HCT116 (cell line): ENCODE data around the gene PAOX. TPM values are rescaled to one million over a fixed set of nuclear protein-coding genes. Genes with fewer than 3 reads are reported as not detected.
"Not testable (repeated sequence)": the region's sequence is repeated elsewhere in the genome, so short reads cannot be mapped to it uniquely, and the experiment has no call there.

Source experiments
- ATAC-seq: fragments of 200-7000 bp; cut with Tn5 transposase; 2 replicates; pipeline ENCODE4 v1.9.1; 2020; ENCODE audit warnings: mild to moderate bottlenecking, moderate library complexity
- BruUV-seq: library from RNA; stranded (reverse); fragments of 400-500 nt; replicated peaks from 2 replicates; lab custom pipeline; 2021; lab: Mats Ljungman, UMichigan
- CTCF ChIA-PET: fragments of 300-600 bp; sonication (Branson Sonifier 250); formaldehyde crosslinking; loops from one replicate; lab custom pipeline; 2021; ENCODE audit warnings: antibody characterized with exemption; lab: Charles Lee
- POLR2A ChIA-PET: fragments of 300-600, 350-600 bp; sonication (Branson Sonifier 250); formaldehyde crosslinking; loops from one replicate; lab custom pipeline; 2021; ENCODE audit warnings: antibody characterized with exemption; lab: Charles Lee
- RAD21 ChIA-PET, 2 experiments: fragments of 300-600 bp; sonication (Branson Sonifier 250); formaldehyde crosslinking; loops; one replicate each; lab custom pipeline; 2023; ENCODE audit warnings: low total read pairs in 2 of 2; ENCODE audit not compliant: uncharacterized antibody in 2 of 2, unreplicated experiment in 2 of 2, low non-redundant PET in 1 of 2; lab: Charles Lee
- DNase-seq: peaks from one replicate; pipeline ENCODE4 v3.0.0-alpha.2; 2010; ENCODE audit warnings: low read depth, low spot score
- H2AFZ ChIP-seq: fragments of 200-600 bp; shearing (Covaris generic), sonication (generic); 2 replicates; pipeline ENCODE4 v1.6.1; 2017; ENCODE audit warnings: low read depth, mixed run types, mixed read lengths, antibody characterized with exemption, low read length; ENCODE audit not compliant: poor library complexity, severe bottlenecking
- H3K27ac ChIP-seq: 2 replicates; pipeline ENCODE4 v1.5.1; 2012; ENCODE audit warnings: low read depth, low read length
- H3K27me3 ChIP-seq: fragments of 200-600 bp; sonication (generic); 2 replicates; pipeline ENCODE4 v1.6.1; 2016; ENCODE audit warnings: mixed run types, low read length, mixed read lengths; ENCODE audit not compliant: insufficient read depth
- H3K36me3 ChIP-seq, 2 experiments: fragments of 200-500 bp in 1 of 2; fragments of 200-600 bp in 1 of 2; sonication (Bioruptor generic) in 1 of 2; sonication (generic) in 1 of 2; 2 replicates each; pipeline versions ENCODE4 v1.5.1 to v1.6.1; 2014 to 2016; ENCODE audit warnings: low read length in 2 of 2, inconsistent platforms in 1 of 2, mixed read lengths in 1 of 2, mixed run types in 1 of 2; ENCODE audit not compliant: insufficient read depth in 2 of 2, control insufficient read depth in 1 of 2
- H3K4me1 ChIP-seq, 2 experiments: fragments of 200-600 bp in 1 of 2; sonication (generic) in 1 of 2; 2 replicates each; pipeline versions ENCODE4 v1.5.1 to v1.6.1; 2012 to 2017; ENCODE audit warnings: low read length in 2 of 2, inconsistent platforms in 1 of 2, mild to moderate bottlenecking in 1 of 2, mixed read lengths in 1 of 2, mixed run types in 1 of 2, moderate library complexity in 1 of 2; ENCODE audit not compliant: insufficient read depth in 2 of 2, control insufficient read depth in 1 of 2
- H3K4me2 ChIP-seq: fragments of 200-600 bp; sonication (generic); 2 replicates; pipeline ENCODE4 v1.6.1; 2017; ENCODE audit warnings: mixed run types, low read length, mixed read lengths
- H3K4me3 ChIP-seq, 2 experiments: fragments of 200-600 bp in 1 of 2; sonication (generic) in 1 of 2; replicated peaks in 1 of 2; 2 replicates each; pipeline ENCODE4 v1.5.1; 2011 to 2016; ENCODE audit warnings: low read length in 2 of 2, control low read depth in 1 of 2, low read depth in 1 of 2, mild to moderate bottlenecking in 1 of 2, mixed read lengths in 1 of 2, mixed run types in 1 of 2
- H3K79me2 ChIP-seq: fragments of 200-600 bp; sonication (generic); 2 replicates; pipeline ENCODE4 v1.6.1; 2017; ENCODE audit warnings: mild to moderate bottlenecking, mixed run types, low read length, moderate library complexity, mixed read lengths; ENCODE audit not compliant: insufficient read depth
- H3K9ac ChIP-seq: fragments of 200-600 bp; sonication (generic); 2 replicates; pipeline ENCODE4 v1.6.1; 2016; ENCODE audit warnings: low read length, mixed read lengths
- H3K9me2 ChIP-seq: fragments of 200-600 bp; sonication (generic), shearing (Covaris generic); 2 replicates; pipeline ENCODE4 v1.6.1; 2017; ENCODE audit warnings: mixed run types, mild to moderate bottlenecking, moderate library complexity; ENCODE audit not compliant: insufficient read depth
- H3K9me3 ChIP-seq, 2 experiments: fragments of 200-500 bp in 1 of 2; fragments of 200-600 bp in 1 of 2; sonication (Bioruptor generic) in 1 of 2; sonication (generic) in 1 of 2; 2 replicates each; pipeline ENCODE4 v1.6.1; 2014 to 2017; ENCODE audit warnings: low read length in 2 of 2, mixed read lengths in 2 of 2, inconsistent platforms in 1 of 2, low read depth in 1 of 2, mild to moderate bottlenecking in 1 of 2, mixed run types in 1 of 2, moderate library complexity in 1 of 2; ENCODE audit not compliant: control insufficient read depth in 1 of 2, insufficient read depth in 1 of 2
- H4K20me1 ChIP-seq: fragments of 200-600 bp; sonication (generic), shearing (Covaris generic); 2 replicates; pipeline ENCODE4 v1.6.1; 2017; ENCODE audit warnings: mixed run types, mild to moderate bottlenecking, moderate library complexity; ENCODE audit not compliant: insufficient read depth
- CBX3 ChIP-seq: IDR thresholded peaks from 2 replicates; pipeline ENCODE4 v1.6.1; 2012; ENCODE audit warnings: low read depth
- CEBPB ChIP-seq: IDR thresholded peaks from 2 replicates; pipeline ENCODE4 v1.6.1; 2012; ENCODE audit warnings: low read depth
- EGR1 ChIP-seq: IDR thresholded peaks from 2 replicates; pipeline ENCODE4 v1.6.1; 2012; ENCODE audit warnings: low read depth
- EZH2 ChIP-seq: fragments of 200-600 bp; sonication (generic); IDR thresholded peaks from 2 replicates; pipeline ENCODE4 v1.6.1; 2017; ENCODE audit warnings: antibody characterized with exemption, mixed run types
- EZH2phosphoT487 ChIP-seq: fragments of 200-600 bp; IDR thresholded peaks from 2 replicates; pipeline ENCODE4 v1.6.1; 2018; ENCODE audit warnings: antibody characterized with exemption, borderline replicate concordance
- POLR2A ChIP-seq: IDR thresholded peaks from 2 replicates; pipeline ENCODE4 v1.7.0; 2011; ENCODE audit warnings: borderline replicate concordance; ENCODE audit not compliant: insufficient read depth, insufficient read length; ENCODE audit errors: extremely low read depth
- POLR2AphosphoS5 ChIP-seq: IDR thresholded peaks from 2 replicates; pipeline ENCODE4 v1.6.1; 2011; ENCODE audit warnings: mild to moderate bottlenecking, low read depth, low read length, moderate library complexity
- RAD21 ChIP-seq: IDR thresholded peaks from 2 replicates; pipeline ENCODE4 v1.6.1; 2012; ENCODE audit warnings: low read depth, mild to moderate bottlenecking
- SP1 ChIP-seq: IDR thresholded peaks from 2 replicates; pipeline ENCODE4 v1.6.1; 2012; ENCODE audit warnings: low read depth
- YY1 ChIP-seq: IDR thresholded peaks from 2 replicates; pipeline ENCODE4 v1.6.1; 2011; ENCODE audit warnings: low read length, low read depth, moderate library complexity, mild to moderate bottlenecking; ENCODE audit not compliant: insufficient replicate concordance; ENCODE audit errors: extremely low read depth
- ZNF274 ChIP-seq: fragments of 200-500 bp; sonication (Bioruptor generic); IDR thresholded peaks from 2 replicates; pipeline ENCODE4 v1.6.1; 2014; ENCODE audit warnings: mild to moderate bottlenecking, low read depth, low read length, inconsistent platforms
- intact Hi-C: fragments of 100-400 bp; cut with micrococcal nuclease; formaldehyde crosslinking; loops from 2 replicates; pipeline ENCODE4 v1.10.0; 2022
- total RNA-seq: library from RNA; stranded (reverse); gene quantifications from one replicate; pipeline ENCODE4 v1.2.1, GENCODE V29; 2021; ENCODE audit not compliant: unreplicated experiment
- TF ChIP-seq, protein P1 (sequence below): IDR thresholded peaks from 2 replicates; pipeline ENCODE4 v1.6.1; 2012
- TF ChIP-seq, protein P2 (sequence below), 3 experiments: fragments of 200-600 bp in 1 of 3; sonication (generic) in 1 of 3; IDR thresholded peaks in 2 of 3; conservative IDR thresholded peaks in 1 of 3; 2 replicates each; pipeline ENCODE4 v1.5.1; 2012 to 2017; ENCODE audit warnings: low read depth in 2 of 3, low read length in 2 of 3, antibody characterized with exemption in 1 of 3, borderline replicate concordance in 1 of 3, control low read depth in 1 of 3, mild to moderate bottlenecking in 1 of 3, mixed read lengths in 1 of 3, mixed run types in 1 of 3, moderate library complexity in 1 of 3; ENCODE audit not compliant: insufficient read depth in 1 of 3

The PAOX gene
- total RNA-seq, 1 experiment from 2014 or later: 3.5 TPM

DNA sequence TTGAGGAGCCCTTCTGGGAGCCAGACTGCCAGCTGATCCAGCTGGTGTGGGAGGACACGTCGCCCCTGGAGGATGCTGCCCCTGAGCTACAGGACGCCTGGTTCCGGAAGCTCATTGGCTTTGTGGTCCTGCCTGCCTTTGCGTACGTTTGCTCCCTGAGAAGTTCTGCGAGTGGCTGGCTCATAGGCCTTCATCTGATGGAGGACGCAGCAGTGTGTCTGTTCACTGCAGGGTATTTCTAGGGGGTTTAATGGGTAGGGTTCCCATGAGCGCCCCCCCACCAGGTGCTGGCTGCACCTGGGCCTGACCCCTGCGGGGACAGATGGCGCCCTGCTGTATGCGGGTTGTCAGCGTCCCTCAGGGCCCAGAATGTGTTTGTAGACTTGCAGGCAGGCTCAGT lies 5.0 kb downstream of the PAOX start:
- ChIA-PET POLR2A (no interaction called here), CTCF (no interaction called here)
- Histone ChIP-seq H3K27me3 (no peaks in the 10 kb centered on the region), H4K20me1 (no peaks in the 10 kb centered on the region), H3K9me2 (no peaks in the 10 kb centered on the region), H3K36me3 (no peaks in the 10 kb centered on the region), H3K9me3 (no peaks in the 10 kb centered on the region)
- DNase-seq (no peak), ATAC-seq (no peak)
- TF ChIP-seq POLR2A (no peak), YY1 (no peak), ZNF274 (no peak), CEBPB (no peak), SP1 (no peak), POLR2AphosphoS5 (no peak), EZH2 (no peak)
- TF ChIP-seq, all 23 proteins: peak for 0
- H2AFZ ChIP-seq: no peak overlapping the region
- H3K27ac ChIP-seq: no peak overlapping the region
- H3K4me2 ChIP-seq: no peak overlapping the region
- intact Hi-C loops: no loop called here
- H3K9ac ChIP-seq: no peak overlapping the region
- RAD21 ChIA-PET: no interaction called here
- H3K79me2 ChIP-seq: no peaks in the 10 kb centered on the region
- BruUV-seq: no TSS peak
- H3K4me3 ChIP-seq: no peak overlapping the region
- no peaks in the 10 kb centered on the region for H3K4me1 ChIP-seq

DNA sequence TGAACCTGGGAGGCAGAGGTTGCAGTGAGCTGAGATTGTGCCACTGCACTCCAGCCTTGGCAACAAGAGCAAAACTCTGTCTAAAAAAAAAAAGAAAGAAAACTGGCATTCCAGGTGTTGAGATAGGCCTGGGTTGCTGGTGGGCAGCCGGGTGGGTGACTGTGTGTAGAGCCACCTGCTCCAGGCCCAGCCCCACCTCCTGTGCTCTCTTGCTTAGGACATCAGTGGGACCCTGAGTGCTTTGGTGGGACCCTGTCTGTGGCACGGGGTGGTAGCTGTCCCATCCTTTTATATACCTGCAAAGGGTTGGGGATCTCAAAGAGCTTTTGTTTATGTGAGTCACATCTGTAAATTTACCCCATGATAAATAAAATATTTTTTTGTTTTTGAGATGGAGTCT lies 6.2 kb downstream of the PAOX start:
- no TSS peak for BruUV-seq
- no peak for DNase-seq
- CTCF ChIA-PET: no interaction called here
- Histone ChIP-seq H3K4me3 (no peak overlapping the region), H2AFZ (no peak overlapping the region), H3K4me1 (peaks cover 0 to 5% of the 10 kb centered on the region in 2 experiments; a peak in 3 of 4 replicates), H4K20me1 (no peaks in the 10 kb centered on the region), H3K9me2 (no peaks in the 10 kb centered on the region), H3K79me2 (no peaks in the 10 kb centered on the region), H3K9me3 (no peaks in the 10 kb centered on the region), H3K27me3 (no peaks in the 10 kb centered on the region), H3K9ac (no peak overlapping the region), H3K27ac (no peak overlapping the region), H3K4me2 (no peak overlapping the region), H3K36me3 (no peaks in the 10 kb centered on the region)
- POLR2A ChIA-PET: no interaction called here
- no peak for TF ChIP-seq POLR2A
- no peak for TF ChIP-seq YY1
- TF ChIP-seq CBX3: no peak
- no peak for TF ChIP-seq CEBPB
- TF ChIP-seq, protein P1, sequence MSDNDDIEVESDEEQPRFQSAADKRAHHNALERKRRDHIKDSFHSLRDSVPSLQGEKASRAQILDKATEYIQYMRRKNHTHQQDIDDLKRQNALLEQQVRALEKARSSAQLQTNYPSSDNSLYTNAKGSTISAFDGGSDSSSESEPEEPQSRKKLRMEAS: no peak
- no peak for TF ChIP-seq SP1
- TF ChIP-seq ZNF274: no peak
- no peak for TF ChIP-seq RAD21
- TF ChIP-seq, protein P2, sequence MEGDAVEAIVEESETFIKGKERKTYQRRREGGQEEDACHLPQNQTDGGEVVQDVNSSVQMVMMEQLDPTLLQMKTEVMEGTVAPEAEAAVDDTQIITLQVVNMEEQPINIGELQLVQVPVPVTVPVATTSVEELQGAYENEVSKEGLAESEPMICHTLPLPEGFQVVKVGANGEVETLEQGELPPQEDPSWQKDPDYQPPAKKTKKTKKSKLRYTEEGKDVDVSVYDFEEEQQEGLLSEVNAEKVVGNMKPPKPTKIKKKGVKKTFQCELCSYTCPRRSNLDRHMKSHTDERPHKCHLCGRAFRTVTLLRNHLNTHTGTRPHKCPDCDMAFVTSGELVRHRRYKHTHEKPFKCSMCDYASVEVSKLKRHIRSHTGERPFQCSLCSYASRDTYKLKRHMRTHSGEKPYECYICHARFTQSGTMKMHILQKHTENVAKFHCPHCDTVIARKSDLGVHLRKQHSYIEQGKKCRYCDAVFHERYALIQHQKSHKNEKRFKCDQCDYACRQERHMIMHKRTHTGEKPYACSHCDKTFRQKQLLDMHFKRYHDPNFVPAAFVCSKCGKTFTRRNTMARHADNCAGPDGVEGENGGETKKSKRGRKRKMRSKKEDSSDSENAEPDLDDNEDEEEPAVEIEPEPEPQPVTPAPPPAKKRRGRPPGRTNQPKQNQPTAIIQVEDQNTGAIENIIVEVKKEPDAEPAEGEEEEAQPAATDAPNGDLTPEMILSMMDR (IDR thresholded peaks at IDR 0.05 in 2 of 3, conservative IDR thresholded peaks at IDR 0.05 in 1 of 3; ENCODE audit: borderline replicate concordance in 1 of 3, insufficient read depth in 1 of 3, low read depth in 2 of 3, low read length in 2 of 3): no peak
- no peak for TF ChIP-seq EGR1
- no peak for TF ChIP-seq EZH2phosphoT487
- intact Hi-C loops: no loop called here
- RAD21 ChIA-PET: no interaction called here
- ATAC-seq: no peak

DNA sequence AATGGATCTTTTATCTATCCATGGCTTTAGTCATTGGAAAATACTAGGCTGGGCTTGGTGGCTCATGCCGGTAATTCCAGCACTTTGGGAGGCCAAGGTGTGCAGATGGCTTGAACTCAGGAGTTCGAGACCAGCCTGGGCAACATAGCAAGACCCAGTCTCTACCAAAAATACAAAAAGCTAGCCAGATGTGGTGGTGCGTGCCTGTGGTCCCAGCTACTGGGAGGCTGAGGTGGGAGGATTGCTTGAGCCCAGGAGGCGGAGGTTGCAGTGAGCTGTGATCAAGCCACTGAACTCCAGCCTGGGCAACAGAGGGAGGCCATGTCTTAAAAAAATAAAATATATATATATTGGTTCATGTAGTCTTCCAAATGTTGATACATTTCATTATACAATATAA lies 7.9 kb downstream of the PAOX start:
- POLR2A ChIA-PET, H3K9me3 ChIP-seq, CTCF ChIA-PET, H3K9ac ChIP-seq, ATAC-seq, DNase-seq, H4K20me1 ChIP-seq, BruUV-seq, H2AFZ ChIP-seq, H3K79me2 ChIP-seq, intact Hi-C loops, H3K36me3 ChIP-seq, H3K4me3 ChIP-seq, H3K4me2 ChIP-seq, H3K9me2 ChIP-seq, RAD21 ChIA-PET, H3K27ac ChIP-seq, H3K27me3 ChIP-seq: not testable (repeated sequence)
- peaks cover 2 to 11% of the 10 kb centered on the region in 2 experiments for H3K4me1 ChIP-seq
